Retinal pigment epithelial cell (primary cell): ENCODE results near the gene AGBL4.

Experiments used
- DNase-seq: peaks from one replicate; pipeline ENCODE4 v3.0.0-alpha.2; 2010; ENCODE audit warnings: low read depth
- H3K4me3 ChIP-seq: 2 replicates; pipeline ENCODE4 v1.5.1; 2011; ENCODE audit warnings: mild to moderate bottlenecking, low read length, control low read depth, moderate library complexity
- TF ChIP-seq, protein P1 (sequence below): conservative IDR thresholded peaks from 2 replicates; pipeline ENCODE4 v1.5.1; 2011; ENCODE audit warnings: low read depth, low read length, control low read depth, inconsistent platforms

AGBL4 gene

DNA sequence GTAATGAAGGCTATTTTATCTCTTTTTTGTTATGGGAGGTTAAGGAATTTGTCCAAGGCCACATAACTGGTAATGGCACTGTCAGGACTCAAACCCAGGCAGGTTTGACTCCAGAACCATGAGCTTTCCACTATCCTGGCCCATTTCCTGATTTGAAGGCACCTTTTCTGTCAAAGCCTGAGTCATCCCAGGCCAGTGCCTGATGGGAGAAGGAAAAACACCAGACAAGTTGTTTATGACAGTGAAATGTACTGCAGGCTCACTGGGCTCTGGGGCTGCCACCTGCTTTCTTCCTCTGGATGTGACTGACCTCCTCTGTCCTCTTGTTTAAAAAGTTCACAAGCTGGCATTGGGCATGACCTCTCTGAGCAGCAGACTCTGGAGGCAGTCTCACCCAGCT, 1479.9 kb downstream of the AGBL4 start:
- TF ChIP-seq, protein P1, sequence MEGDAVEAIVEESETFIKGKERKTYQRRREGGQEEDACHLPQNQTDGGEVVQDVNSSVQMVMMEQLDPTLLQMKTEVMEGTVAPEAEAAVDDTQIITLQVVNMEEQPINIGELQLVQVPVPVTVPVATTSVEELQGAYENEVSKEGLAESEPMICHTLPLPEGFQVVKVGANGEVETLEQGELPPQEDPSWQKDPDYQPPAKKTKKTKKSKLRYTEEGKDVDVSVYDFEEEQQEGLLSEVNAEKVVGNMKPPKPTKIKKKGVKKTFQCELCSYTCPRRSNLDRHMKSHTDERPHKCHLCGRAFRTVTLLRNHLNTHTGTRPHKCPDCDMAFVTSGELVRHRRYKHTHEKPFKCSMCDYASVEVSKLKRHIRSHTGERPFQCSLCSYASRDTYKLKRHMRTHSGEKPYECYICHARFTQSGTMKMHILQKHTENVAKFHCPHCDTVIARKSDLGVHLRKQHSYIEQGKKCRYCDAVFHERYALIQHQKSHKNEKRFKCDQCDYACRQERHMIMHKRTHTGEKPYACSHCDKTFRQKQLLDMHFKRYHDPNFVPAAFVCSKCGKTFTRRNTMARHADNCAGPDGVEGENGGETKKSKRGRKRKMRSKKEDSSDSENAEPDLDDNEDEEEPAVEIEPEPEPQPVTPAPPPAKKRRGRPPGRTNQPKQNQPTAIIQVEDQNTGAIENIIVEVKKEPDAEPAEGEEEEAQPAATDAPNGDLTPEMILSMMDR: no peak
- H3K4me3 ChIP-seq: no peak overlapping the region
- DNase-seq: no peak

DNA sequence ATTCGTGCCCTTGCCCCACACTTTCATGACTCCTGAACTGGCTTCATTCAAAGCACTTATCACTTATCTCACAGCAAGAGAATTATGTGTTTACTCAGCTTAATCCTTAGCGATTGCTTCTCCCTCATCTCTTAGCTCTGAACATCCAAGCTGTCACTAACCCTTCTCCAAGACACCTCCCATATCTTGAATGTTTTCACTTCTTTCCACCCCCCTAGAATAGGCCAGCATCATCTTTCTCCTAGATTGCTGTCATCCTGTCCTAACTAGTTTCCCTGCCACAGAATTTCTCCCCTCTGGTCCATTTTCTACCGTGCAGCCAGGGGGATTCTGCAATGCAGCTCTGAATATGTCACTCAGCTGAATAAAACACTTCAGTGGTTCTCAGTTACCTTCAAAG, 1483.2 kb downstream of the AGBL4 start:
- TF ChIP-seq, protein P1: no peak
- DNase-seq: no peak
- H3K4me3 ChIP-seq: no peak overlapping the region

DNA sequence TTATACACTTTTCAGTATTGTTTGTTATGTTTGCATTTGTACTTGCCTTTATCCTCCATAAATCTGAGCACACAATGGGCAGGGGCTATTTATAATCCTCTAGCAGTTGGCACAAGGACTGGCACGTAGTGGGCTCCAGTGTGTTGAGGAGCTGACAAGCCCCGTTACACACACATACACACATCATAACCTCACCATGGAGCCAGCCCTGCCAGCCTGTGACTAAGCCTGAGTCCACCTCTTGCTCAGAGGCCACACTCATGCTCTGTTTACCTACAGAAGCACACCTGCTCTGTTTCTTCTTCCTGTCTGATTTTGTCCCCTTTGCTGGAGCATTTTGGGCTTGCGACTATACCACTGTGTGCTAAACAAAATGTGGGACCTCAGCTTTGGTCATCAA, 1487.3 kb downstream of the AGBL4 start:
- TF ChIP-seq, protein P1: no peak
- no peak overlapping the region for H3K4me3 ChIP-seq
- no peak for DNase-seq

GRCh38 chr1:48532976-48533375, 1490.8 kb downstream of the AGBL4 start:
- DNase-seq: no peak
- H3K4me3 ChIP-seq: no peak overlapping the region
- TF ChIP-seq, protein P1: no peak

- peak; percentile 14 for DNase-seq
- TF ChIP-seq, protein P1: peak; percentile 88
- no peak overlapping the region for H3K4me3 ChIP-seq
Observed at GRCh38 chr1:48530727-48531351, 1492.9 kb downstream of the AGBL4 start.

DNA sequence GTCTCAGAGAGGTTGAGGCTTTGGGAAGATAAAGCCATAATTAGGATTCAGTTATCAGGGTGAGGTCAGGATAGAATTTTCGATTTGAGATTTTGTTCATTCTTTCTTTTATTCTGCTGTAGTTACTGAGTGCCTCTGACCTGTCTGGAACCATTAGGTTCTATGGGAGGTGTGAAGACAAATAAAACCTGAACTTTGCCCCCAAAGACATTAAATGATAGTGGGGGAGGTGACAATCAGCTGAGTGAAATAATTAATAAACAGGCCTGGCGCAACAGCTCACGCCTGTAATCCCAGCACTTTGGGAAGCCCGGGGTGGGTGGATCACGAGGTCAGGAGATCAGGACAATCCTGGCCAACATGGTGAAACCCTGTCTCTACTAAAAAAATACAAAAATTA, 1496.7 kb downstream of the AGBL4 start:
- TF ChIP-seq, protein P1: no peak
- no peak for DNase-seq
- no peak overlapping the region for H3K4me3 ChIP-seq

- TF ChIP-seq, protein P1: no peak
Observed at GRCh38 chr1:48526008-48526710, 1497.6 kb downstream of the AGBL4 start.

More at GRCh38 chr1:48526008-48526710, 1497.6 kb downstream of the AGBL4 start:
- peak; percentile 7 for DNase-seq
- H3K4me3 ChIP-seq: no peak overlapping the region
